Astrocyte (in vitro differentiated cells and primary cell): ENCODE data around the gene XXYLT1.

ENCODE experiments used
- CTCF ChIP-seq: IDR thresholded peaks from 2 replicates; pipeline ENCODE4 v1.5.1; 2011; ENCODE audit warnings: low read depth, mild to moderate bottlenecking, inconsistent platforms, low read length, moderate library complexity; ENCODE audit not compliant: insufficient read depth
- EZH2 ChIP-seq: IDR thresholded peaks from 2 replicates; pipeline ENCODE4 v1.6.1; 2012; ENCODE audit warnings: mild to moderate bottlenecking, low read length, inconsistent platforms; ENCODE audit not compliant: insufficient read depth

- no peak for TF ChIP-seq EZH2
- TF ChIP-seq CTCF, result no peak
Observed at GRCh38 chr3:195173657-195174056, 97.3 kb downstream of the XXYLT1 start.
